Dendritic cell treated with granulocyte-macrophage colony-stimulating factor and Interleukin-4, amounts not matched to agents 40 ng/mL and 50 ng/mL, for 4 days (primary cell): ENCODE results near the gene ASRGL1.
"Not testable (repeated sequence)": the region's sequence is repeated elsewhere in the genome, so short reads cannot be mapped to it uniquely, and the experiment has no call there.

ENCODE experiments used
- H3K27ac Mint-ChIP-seq: one replicate; pipeline ENCODE4 v1.8.0; 2022; ENCODE audit warnings: mild to moderate bottlenecking, mixed read lengths
- H3K27me3 Mint-ChIP-seq: one replicate; pipeline ENCODE4 v1.8.0; 2022; ENCODE audit warnings: mild to moderate bottlenecking, mixed read lengths
- H3K36me3 Mint-ChIP-seq: one replicate; pipeline ENCODE4 v1.8.0; 2022; ENCODE audit warnings: low read depth, mixed read lengths
- H3K4me1 Mint-ChIP-seq: one replicate; pipeline ENCODE4 v1.8.0; 2022; ENCODE audit warnings: low read depth, mixed read lengths
- H3K4me3 Mint-ChIP-seq: one replicate; pipeline ENCODE4 v1.8.0; 2022; ENCODE audit warnings: mild to moderate bottlenecking, moderate library complexity, mixed read lengths
- H3K9me3 Mint-ChIP-seq: one replicate; pipeline ENCODE4 v1.8.0; 2022; ENCODE audit warnings: mixed read lengths
- intact Hi-C: fragments of 100-400 bp; cut with micrococcal nuclease; formaldehyde crosslinking; loops from one replicate; pipeline ENCODE4 v1.15.0; 2022

The ASRGL1 gene

DNA sequence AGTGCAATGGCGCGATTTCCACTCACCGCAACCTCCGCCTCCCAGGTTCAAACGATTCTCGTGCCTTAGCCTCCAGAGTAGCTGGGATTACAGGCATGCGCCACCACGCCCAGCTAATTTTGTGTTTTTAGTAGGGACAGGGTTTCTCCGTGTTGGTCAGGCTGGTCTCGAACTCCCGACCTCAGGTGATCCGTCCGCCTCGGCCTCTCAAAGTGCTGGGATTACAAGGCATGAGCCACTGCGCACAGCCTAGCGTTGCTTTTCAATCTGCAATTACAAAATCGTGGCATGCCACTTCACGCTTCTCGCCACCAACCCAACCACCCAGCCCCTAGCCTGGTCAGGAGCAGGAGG lies 322 bp upstream of the ASRGL1 start:
- Mint-ChIP-seq H3K4me1 (peaks cover 74% of the 10 kb centered on the region), H3K27ac (peak overlapping the region; percentile 86), H3K4me3 (peak overlapping the region; percentile 92)
- intact Hi-C loops, H3K36me3 Mint-ChIP-seq, H3K27me3 Mint-ChIP-seq, H3K9me3 Mint-ChIP-seq: not testable (repeated sequence)

DNA sequence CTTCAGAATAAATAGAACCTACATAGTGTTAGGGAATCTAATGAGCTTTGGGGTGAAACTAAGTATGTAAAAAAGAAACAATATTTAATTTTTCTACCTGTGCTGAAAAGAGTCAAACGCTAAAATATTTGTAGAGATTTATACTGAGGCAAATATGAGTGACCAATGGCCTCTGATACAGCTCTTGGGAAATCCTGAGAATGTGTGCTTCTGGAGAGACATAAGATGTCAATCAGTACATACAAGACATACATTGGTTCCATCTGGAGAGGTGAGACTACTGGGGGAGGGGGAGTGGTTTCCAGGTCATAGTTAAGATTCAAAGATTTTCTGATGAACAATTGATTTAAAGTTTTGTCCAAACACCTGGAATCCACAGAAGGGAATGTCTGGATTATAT lies 970 bp downstream of the ASRGL1 start:
- H3K27me3 Mint-ChIP-seq: peaks cover 4% of the 10 kb centered on the region
- H3K4me1 Mint-ChIP-seq: peaks cover 79% of the 10 kb centered on the region
- intact Hi-C loops: no loop called here
- peaks cover 9% of the 10 kb centered on the region for H3K36me3 Mint-ChIP-seq
- peak overlapping the region; percentile 92 for H3K4me3 Mint-ChIP-seq
- peak overlapping the region; percentile 86 for H3K27ac Mint-ChIP-seq
- H3K9me3 Mint-ChIP-seq: no peaks in the 10 kb centered on the region

DNA sequence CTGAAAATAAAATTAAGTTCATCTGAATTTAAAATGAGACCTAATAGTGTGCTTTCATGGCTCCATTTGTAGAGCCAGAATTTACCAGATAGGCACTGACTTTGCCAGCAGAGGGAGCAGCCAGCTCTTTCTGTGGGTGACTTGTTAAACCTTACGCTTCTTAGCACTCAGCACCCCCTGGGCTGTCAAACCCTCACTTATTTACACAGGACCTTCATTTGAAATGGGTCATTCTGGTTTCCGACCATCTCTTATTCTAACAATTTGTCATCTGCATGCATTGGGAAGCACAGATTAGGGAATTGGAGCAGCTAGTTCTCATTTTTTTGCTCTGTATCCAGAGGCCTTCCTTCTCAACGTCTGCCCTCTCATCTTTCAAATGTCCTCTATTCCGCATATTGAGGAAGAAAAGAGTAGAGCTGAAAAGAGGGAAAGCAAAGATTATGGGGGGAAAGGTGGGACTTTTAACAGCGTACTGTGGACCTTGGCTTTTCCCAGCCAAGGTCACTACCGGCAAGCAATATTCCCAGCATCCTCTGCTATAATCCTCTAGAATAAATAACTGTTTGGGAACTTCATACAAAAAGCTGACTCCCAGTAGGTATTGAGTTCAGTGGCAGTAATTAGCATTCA lies 3.1 kb downstream of the ASRGL1 start:
- H3K27ac Mint-ChIP-seq: peak overlapping the region; percentile 66
- peaks cover 3% of the 10 kb centered on the region for H3K27me3 Mint-ChIP-seq
- H3K4me3 Mint-ChIP-seq: peak overlapping the region; percentile 62
- H3K36me3 Mint-ChIP-seq: peaks cover 9% of the 10 kb centered on the region
- intact Hi-C loops: loop anchor here (1.0 kb wide), 1 partner anchor 38 kb away; no protein-coding TSS in a partner anchor
- no peaks in the 10 kb centered on the region for H3K9me3 Mint-ChIP-seq
- peaks cover 73% of the 10 kb centered on the region for H3K4me1 Mint-ChIP-seq

GRCh38 chr11:62341588-62341987 lies 4.3 kb downstream of the ASRGL1 start:
- Mint-ChIP-seq H3K36me3 (peaks cover 9% of the 10 kb centered on the region), H3K27ac (peak overlapping the region; percentile 81), H3K27me3 (peaks cover 3% of the 10 kb centered on the region), H3K4me1 (peaks cover 74% of the 10 kb centered on the region), H3K9me3 (no peaks in the 10 kb centered on the region), H3K4me3 (no peak overlapping the region)
- intact Hi-C loops: no loop called here

GRCh38 chr11:62343646-62344190 lies 6.5 kb downstream of the ASRGL1 start:
- H3K27ac Mint-ChIP-seq: peak overlapping the region; percentile 81
- H3K36me3 Mint-ChIP-seq, intact Hi-C loops, H3K27me3 Mint-ChIP-seq, H3K9me3 Mint-ChIP-seq: not testable (repeated sequence)
- peak overlapping the region; percentile 67 for H3K4me3 Mint-ChIP-seq
- H3K4me1 Mint-ChIP-seq: peaks cover 67% of the 10 kb centered on the region

- intact Hi-C loops: no loop called here
- Mint-ChIP-seq H3K4me3 (peak overlapping the region; percentile 67), H3K36me3 (no peaks in the 10 kb centered on the region), H3K9me3 (no peaks in the 10 kb centered on the region), H3K4me1 (peaks cover 64% of the 10 kb centered on the region), H3K27ac (peak overlapping the region; percentile 81), H3K27me3 (no peaks in the 10 kb centered on the region)
Observed at GRCh38 chr11:62344210-62344609, 7.0 kb downstream of the ASRGL1 start.

GRCh38 chr11:62345861-62346260 lies 8.6 kb downstream of the ASRGL1 start:
- intact Hi-C loops: no loop called here
- H3K4me3 Mint-ChIP-seq: no peak overlapping the region
- H3K36me3 Mint-ChIP-seq: no peaks in the 10 kb centered on the region
- H3K27ac Mint-ChIP-seq: peak overlapping the region; percentile 81
- H3K4me1 Mint-ChIP-seq: peaks cover 57% of the 10 kb centered on the region
- no peaks in the 10 kb centered on the region for H3K27me3 Mint-ChIP-seq
- no peaks in the 10 kb centered on the region for H3K9me3 Mint-ChIP-seq

GRCh38 chr11:62352355-62353336 lies 15.4 kb downstream of the ASRGL1 start:
- peaks cover 16% of the 10 kb centered on the region for H3K4me1 Mint-ChIP-seq
- no peak overlapping the region for H3K4me3 Mint-ChIP-seq
- H3K9me3 Mint-ChIP-seq: no peaks in the 10 kb centered on the region
- no peaks in the 10 kb centered on the region for H3K36me3 Mint-ChIP-seq
- H3K27me3 Mint-ChIP-seq: no peaks in the 10 kb centered on the region
- intact Hi-C loops: no loop called here
- peak overlapping the region; percentile 50 for H3K27ac Mint-ChIP-seq

DNA sequence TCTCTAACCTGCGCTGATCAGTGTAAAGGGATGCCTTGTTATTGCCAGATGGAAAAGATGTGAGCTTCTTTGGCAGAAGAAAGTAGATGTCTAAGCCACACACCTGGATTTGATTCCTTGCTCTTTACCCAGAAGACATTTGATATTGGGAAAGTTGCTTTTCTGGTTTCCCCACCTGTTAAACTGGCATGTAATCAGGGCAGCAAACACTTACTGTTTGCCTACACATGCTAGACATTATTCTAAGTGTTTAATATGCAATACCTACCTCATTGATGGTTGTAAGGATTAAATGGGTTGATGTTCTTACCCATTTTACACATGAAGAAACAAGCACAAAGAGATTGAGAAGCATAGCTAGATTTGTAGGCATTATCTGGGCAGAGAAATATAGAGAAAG lies 16.6 kb downstream of the ASRGL1 start:
- Mint-ChIP-seq H3K27me3 (no peaks in the 10 kb centered on the region), H3K27ac (no peak overlapping the region), H3K4me1 (peaks cover 7% of the 10 kb centered on the region), H3K9me3 (no peaks in the 10 kb centered on the region), H3K4me3 (no peak overlapping the region), H3K36me3 (peaks cover 9% of the 10 kb centered on the region)
- intact Hi-C loops: no loop called here

- H3K27ac Mint-ChIP-seq: no peak overlapping the region
Observed at GRCh38 chr11:62358273-62358672, 21.0 kb downstream of the ASRGL1 start.

GRCh38 chr11:62359475-62359874 lies 22.2 kb downstream of the ASRGL1 start:
- H3K4me1 Mint-ChIP-seq: no peaks in the 10 kb centered on the region
- peaks cover 12% of the 10 kb centered on the region for H3K36me3 Mint-ChIP-seq
- no peaks in the 10 kb centered on the region for H3K27me3 Mint-ChIP-seq
- no peak overlapping the region for H3K27ac Mint-ChIP-seq
- no peaks in the 10 kb centered on the region for H3K9me3 Mint-ChIP-seq
- intact Hi-C loops: no loop called here
- H3K4me3 Mint-ChIP-seq: no peak overlapping the region

More at GRCh38 chr11:62358273-62358672, 21.0 kb downstream of the ASRGL1 start:
- no peaks in the 10 kb centered on the region for H3K9me3 Mint-ChIP-seq
- no peaks in the 10 kb centered on the region for H3K27me3 Mint-ChIP-seq
- H3K36me3 Mint-ChIP-seq: peaks cover 12% of the 10 kb centered on the region
- no peak overlapping the region for H3K4me3 Mint-ChIP-seq
- intact Hi-C loops: no loop called here
- no peaks in the 10 kb centered on the region for H3K4me1 Mint-ChIP-seq

- H3K9me3 Mint-ChIP-seq: no peaks in the 10 kb centered on the region
- H3K27me3 Mint-ChIP-seq: no peaks in the 10 kb centered on the region
- peaks cover 12% of the 10 kb centered on the region for H3K36me3 Mint-ChIP-seq
- intact Hi-C loops: no loop called here
- no peak overlapping the region for H3K27ac Mint-ChIP-seq
- no peaks in the 10 kb centered on the region for H3K4me1 Mint-ChIP-seq
- H3K4me3 Mint-ChIP-seq: no peak overlapping the region
Observed at GRCh38 chr11:62360685-62361084, 23.4 kb downstream of the ASRGL1 start.

GRCh38 chr11:62368861-62369477 lies 31.7 kb downstream of the ASRGL1 start:
- intact Hi-C loops, H3K27ac Mint-ChIP-seq, H3K27me3 Mint-ChIP-seq, H3K36me3 Mint-ChIP-seq, H3K9me3 Mint-ChIP-seq, H3K4me1 Mint-ChIP-seq, H3K4me3 Mint-ChIP-seq: not testable (repeated sequence)
